K562 (cell line): Measurements from ENCODE around the gene MAGI3. TPM values are rescaled to one million over a fixed set of nuclear protein-coding genes. Genes with fewer than 3 reads are reported as not detected.
"Not testable (repeated sequence)": the region's sequence is repeated elsewhere in the genome, so short reads cannot be mapped to it uniquely, and the experiment has no call there.

Source experiments
- ATAC-seq: fragments of 200-7000 bp; cut with Tn5 transposase; 3 replicates; pipeline ENCODE4 v1.9.1; 2020; ENCODE audit warnings: moderate library complexity
- BruUV-seq: library from RNA; stranded (reverse); fragments of 400-500 nt; replicated peaks from 2 replicates; lab custom pipeline; 2021; lab: Mats Ljungman, UMichigan
- CTCF ChIA-PET: fragments of 300-600 bp; formaldehyde crosslinking; extraction: SDS; loops from one replicate; lab custom pipeline; 2021; ENCODE audit warnings: low intra/inter-chr PET ratio; lab: Yijun Ruan, JAX
- POLR2A ChIA-PET: fragments of 300-600, 350-650 bp; sonication (Branson Sonifier 250); formaldehyde crosslinking; extraction: SDS; loops from one replicate; lab custom pipeline; 2021; ENCODE audit warnings: antibody characterized with exemption, inconsistent platforms; lab: Yijun Ruan, JAX
- DNase-seq, 4 experiments: peaks; one replicate each; pipeline versions ENCODE4 v3.0.0 to v3.0.0-alpha.2; 2011 to 2018; ENCODE audit warnings: low spot score in 3 of 4, mixed read lengths in 3 of 4; ENCODE audit errors: extremely low read depth in 1 of 4
- FAIRE-seq: peaks from 2 replicates; lab custom pipeline; 2011; peaks lifted over from hg19 to GRCh38; lab: Jason Lieb, UNC
- H2AFZ ChIP-seq: 2 replicates; pipeline ENCODE4 v1.6.0; 2011; ENCODE audit warnings: low read depth, low read length, control low read depth, inconsistent platforms
- H3K27ac ChIP-seq: fragments of 200-600 bp; 3 replicates; pipeline ENCODE4 v1.8.0; 2011; ENCODE audit warnings: low read depth, mild to moderate bottlenecking, control low read depth, inconsistent platforms, low read length, moderate library complexity, mixed read lengths; ENCODE audit errors: extremely low read depth
- H3K27me3 ChIP-seq, 2 experiments: fragments of 300-600 bp in 1 of 2; 2 replicates in 1 of 2; 3 replicates in 1 of 2; pipeline versions ENCODE4 v1.6.0 to v1.8.0; 2011; ENCODE audit warnings: inconsistent platforms in 2 of 2, low read length in 2 of 2, mild to moderate bottlenecking in 1 of 2, mixed read lengths in 1 of 2, moderate library complexity in 1 of 2; ENCODE audit not compliant: control insufficient read depth in 2 of 2, insufficient read depth in 2 of 2
- H3K36me3 ChIP-seq: fragments of 300-600 bp; 3 replicates; pipeline ENCODE4 v1.8.0; 2011; ENCODE audit warnings: mild to moderate bottlenecking, low read length, inconsistent platforms; ENCODE audit not compliant: control insufficient read depth, insufficient read depth
- H3K4me1 ChIP-seq, 2 experiments: fragments of 200-600 bp in 1 of 2; replicated peaks in 1 of 2; 2 replicates in 1 of 2; 3 replicates in 1 of 2; pipeline versions ENCODE4 v1.5.1 to v1.8.0; 2011; ENCODE audit warnings: inconsistent platforms in 2 of 2, low read length in 2 of 2, mild to moderate bottlenecking in 1 of 2, mixed read lengths in 1 of 2, moderate library complexity in 1 of 2; ENCODE audit not compliant: control insufficient read depth in 2 of 2, insufficient read depth in 2 of 2
- H3K4me2 ChIP-seq: 2 replicates; pipeline ENCODE4 v1.6.1; 2011; ENCODE audit warnings: low read length, control low read depth, inconsistent platforms, mixed read lengths; ENCODE audit not compliant: insufficient read depth
- H3K4me3 ChIP-seq: fragments of 200-600 bp; sonication (generic), shearing (Covaris generic); 2 replicates; pipeline ENCODE4 v1.5.1; 2016; ENCODE audit warnings: control low read depth, inconsistent platforms
- H3K79me2 ChIP-seq: fragments of 200-600 bp; 3 replicates; pipeline ENCODE4 v1.8.0; 2011; ENCODE audit warnings: low read length, inconsistent platforms; ENCODE audit not compliant: control insufficient read depth, insufficient read depth
- H3K9ac ChIP-seq, 2 experiments: 2 replicates each; pipeline versions ENCODE4 v1.6.0 to v1.6.1; 2011; ENCODE audit warnings: low read depth in 2 of 2, low read length in 2 of 2, control low read depth in 1 of 2, inconsistent platforms in 1 of 2, mild to moderate bottlenecking in 1 of 2, mixed read lengths in 1 of 2; ENCODE audit not compliant: insufficient read depth in 1 of 2
- H3K9me1 ChIP-seq: one replicate; pipeline ENCODE4 v1.6.0; 2011; ENCODE audit warnings: inconsistent platforms, mild to moderate bottlenecking, low read length, moderate library complexity; ENCODE audit not compliant: control insufficient read depth, insufficient read depth
- H3K9me3 ChIP-seq: replicated peaks from 2 replicates; pipeline ENCODE4 v1.5.1; 2011; ENCODE audit warnings: low read depth, low read length, inconsistent platforms; ENCODE audit not compliant: control insufficient read depth, insufficient read depth
- H4K20me1 ChIP-seq: replicated peaks from 2 replicates; pipeline ENCODE4 v1.6.1; 2011; ENCODE audit warnings: low read length, inconsistent platforms, mixed read lengths; ENCODE audit not compliant: control insufficient read depth, insufficient read depth
- ATF7 ChIP-seq: fragments of 450-650 bp; IDR thresholded peaks from 2 replicates; pipeline ENCODE4 v1.7.1; 2014; ENCODE audit warnings: mild to moderate bottlenecking, moderate library complexity
- CBX5 ChIP-seq: IDR thresholded peaks from 2 replicates; pipeline ENCODE4 v1.6.1; 2014; ENCODE audit warnings: low read depth, borderline replicate concordance
- NR2F6 ChIP-seq: fragments of 450-650 bp; formaldehyde crosslinking; IDR thresholded peaks from 2 replicates; pipeline ENCODE4 v1.4.0; 2020; ENCODE audit warnings: mild to moderate bottlenecking
- ZNF561 ChIP-seq: fragments of 450-650 bp; formaldehyde crosslinking; conservative IDR thresholded peaks from 2 replicates; pipeline ENCODE4 v1.4.0; 2020; ENCODE audit warnings: mild to moderate bottlenecking, moderate library complexity
- WGBS: fragments of 100-300 bp; shearing (Covaris generic); methylation state at CpG from one replicate; pipeline ENCODE4 v1.1.6; 2016; ENCODE audit warnings: low coverage, mixed read lengths; ENCODE audit not compliant: insufficient coverage; ENCODE audit errors: missing lambda C conversion rate; 5-methylcytosine and 5-hydroxymethylcytosine counted together
- in situ Hi-C: fragments of 300-500 bp; cut with MboI; formaldehyde crosslinking; loops from 4 replicates; pipeline ENCODE4 v1.15.0; 2018; ENCODE audit warnings: inconsistent platforms, mixed read lengths
- intact Hi-C: fragments of 100-400 bp; cut with micrococcal nuclease; formaldehyde crosslinking; loops from 2 replicates; pipeline ENCODE4 v1.14.2; 2022
- polyA plus RNA-seq, 8 experiments: library from polyadenylated mRNA; depleted of rRNA in 4 of 8; stranded (reverse) in 5 of 8; unstranded in 3 of 8; fragments of >200 nt; fragmentation: Nextera tagmentation in 2 of 8; fragmentation: Illumina TruSeq in 1 of 8; extraction: Ambion mirVana in 2 of 8; extraction: Trizol in 1 of 8; gene quantifications; 2 replicates each; pipeline versions ENCODE4 v1.2.1 to v1.2.3, GENCODE V29; 2011 to 2014; ENCODE audit warnings: inconsistent platforms in 1 of 8, missing spikeins in 1 of 8
- total RNA-seq, 7 experiments: library from RNA; depleted of rRNA in 6 of 7; stranded (reverse); fragments of >200 nt in 6 of 7; fragmentation: Illumina TruSeq in 2 of 7; extraction: Trizol in 2 of 7; gene quantifications; 2 replicates each; pipeline versions ENCODE4 v1.2.1 to v1.2.3, GENCODE V29; 2011 to 2021; ENCODE audit warnings: low replicate concordance in 1 of 7

MAGI3 gene
- total and polyA plus RNA-seq, 9 of the 15 experiments (the other 6 are each of a cell fraction or from before 2014, with no cell fraction given) = 1.0 to 8.6 (median 5.5) TPM

GRCh38 chr1:113509766-113510165 is 119.5 kb downstream of the MAGI3 start:
- POLR2A ChIA-PET = interaction anchor here (1.3 kb wide), 1 partner anchor 18 kb away, joined by 3 read pairs; no protein-coding TSS in a partner anchor
- H3K9me1 ChIP-seq, CTCF ChIA-PET, DNase-seq, H3K4me3 ChIP-seq: not testable (repeated sequence)
- TF ChIP-seq ATF7 = peak; percentile 37; the same call in 1 of the 2 replicates
- TF ChIP-seq, all 486 proteins: peak for 1; not testable (repeated sequence) for 485
- in situ Hi-C loops, H3K79me2 ChIP-seq, H3K36me3 ChIP-seq, H4K20me1 ChIP-seq, intact Hi-C loops, FAIRE-seq, H3K4me2 ChIP-seq, H3K27me3 ChIP-seq, ATAC-seq, H3K27ac ChIP-seq, H3K9me3 ChIP-seq, H3K4me1 ChIP-seq, BruUV-seq, H2AFZ ChIP-seq, H3K9ac ChIP-seq: not testable (repeated sequence)
- WGBS = 7% methylated on average over 4 of the region's 12 CpGs

- H4K20me1 ChIP-seq = no peaks in the 10 kb centered on the region
- no peak for ATAC-seq
- H3K9ac ChIP-seq = no peak overlapping the region
- H3K4me2 ChIP-seq = no peak overlapping the region
- H3K27ac ChIP-seq = no peak overlapping the region
- no peaks in the 10 kb centered on the region for H3K9me1 ChIP-seq
- DNase-seq = no peak
- POLR2A ChIA-PET = no interaction called here
- intact Hi-C loops = no loop called here
- in situ Hi-C loops = no loop called here
- no peaks in the 10 kb centered on the region for H3K36me3 ChIP-seq
- H3K27me3 ChIP-seq = no peaks in the 10 kb centered on the region
- no peaks in the 10 kb centered on the region for H3K79me2 ChIP-seq
- H3K4me1 ChIP-seq = no peaks in the 10 kb centered on the region
- no TSS peak for BruUV-seq
- CTCF ChIA-PET = no interaction called here
- 5% methylated on average over 2 of the region's 2 CpGs for WGBS
- H3K4me3 ChIP-seq = no peak overlapping the region
- 0 out of 2 replicates have a peak, but pooled peaks cover 2% of the 10 kb centered on the region for H3K9me3 ChIP-seq
- H2AFZ ChIP-seq = no peak overlapping the region
- TF ChIP-seq ZNF561 (CRISPR knock-in tag) = 0 out of 2 replicates have a peak, but pooled peaks have one; percentile 29
- TF ChIP-seq CBX5 = 0 out of 2 replicates have a peak, but pooled peaks have one; percentile 47
- no peak for TF ChIP-seq NR2F6 (CRISPR knock-in tag)
- FAIRE-seq = no peak
Measured at GRCh38 chr1:113511269-113511668, 121.0 kb downstream of the MAGI3 start.
